GM18505 (cell line): ENCODE measurements around the gene CD40.

ENCODE experiments used
- ATAC-seq: cut with Tn5 transposase; IDR thresholded peaks from one replicate; pipeline ENCODE4 v1.9.1; 2021; ENCODE audit not compliant: unreplicated experiment
- POLR2A ChIP-seq: IDR thresholded peaks from 4 replicates; pipeline ENCODE4 v1.6.1; 2011; ENCODE audit warnings: borderline replicate concordance; ENCODE audit not compliant: insufficient read depth, insufficient read length; ENCODE audit errors: extremely low read depth

CD40 gene

GRCh38 chr20:46117704-46118467, at the start of gene CD40:
CD40 (plus strand) TSS chr20:46118314; CDS start chr20:46118344, 30 bp downstream.
- ATAC-seq, result peak; percentile 66
- TF ChIP-seq POLR2A, result peak; percentile 96

DNA sequence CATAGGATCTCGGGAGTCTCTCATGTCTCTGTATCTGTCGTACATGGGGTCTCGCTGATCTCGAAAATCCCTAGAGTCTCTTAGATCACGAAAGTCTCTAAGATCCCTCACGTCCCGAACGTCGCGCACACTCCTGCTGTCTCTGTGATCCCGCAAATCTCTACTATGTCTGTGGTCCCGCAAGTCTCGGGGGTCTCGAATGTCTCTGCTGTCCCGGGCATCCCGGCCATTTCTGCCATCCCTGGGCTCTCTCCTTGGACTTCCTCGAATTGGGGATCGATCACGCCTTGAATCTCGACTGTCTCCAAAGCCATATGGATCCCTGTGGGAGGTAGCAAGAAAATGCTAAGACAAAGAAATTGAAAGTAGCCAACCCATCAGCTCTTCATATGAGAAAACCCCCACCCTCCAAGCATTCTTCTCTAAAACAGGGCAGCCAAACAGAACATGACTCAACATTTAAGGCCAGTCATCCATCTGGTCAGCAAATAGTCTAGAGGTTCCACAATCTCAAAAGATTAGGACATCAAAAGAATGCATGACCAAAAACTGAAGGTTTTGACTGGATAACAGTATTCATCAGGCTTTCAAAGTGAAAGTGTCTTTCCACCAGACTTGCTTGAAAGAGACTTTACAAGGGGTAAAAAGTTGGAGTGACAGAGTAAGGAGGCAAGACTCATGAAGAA, 47.8 kb upstream of the CD40 start:
- no peak for ATAC-seq
- no peak for TF ChIP-seq POLR2A

DNA sequence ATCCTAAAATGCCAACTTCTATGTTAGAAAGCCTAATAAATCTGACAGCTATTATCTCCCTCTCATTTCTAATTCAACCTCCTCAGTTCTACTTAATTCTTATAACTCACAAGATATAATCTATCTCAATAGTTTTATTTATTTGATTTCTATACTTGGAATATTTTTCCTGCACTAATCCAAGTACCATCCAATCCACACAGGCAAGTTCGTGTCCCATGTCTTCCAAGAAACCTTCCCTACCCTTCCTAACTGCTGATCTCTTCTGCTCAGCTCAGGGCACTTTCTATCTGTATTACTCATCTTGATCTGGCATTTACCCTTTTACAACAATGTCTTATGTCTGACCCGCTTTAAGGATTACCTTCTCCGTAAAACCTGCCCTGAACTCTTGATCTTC, 46.5 kb upstream of the CD40 start:
- no peak for ATAC-seq
- no peak for TF ChIP-seq POLR2A

GRCh38 chr20:46073024-46073423, 45.1 kb upstream of the CD40 start:
- no peak for ATAC-seq
- TF ChIP-seq POLR2A, result no peak

GRCh38 chr20:46073443-46073842, 44.7 kb upstream of the CD40 start:
- TF ChIP-seq POLR2A, result no peak
- ATAC-seq, result no peak

DNA sequence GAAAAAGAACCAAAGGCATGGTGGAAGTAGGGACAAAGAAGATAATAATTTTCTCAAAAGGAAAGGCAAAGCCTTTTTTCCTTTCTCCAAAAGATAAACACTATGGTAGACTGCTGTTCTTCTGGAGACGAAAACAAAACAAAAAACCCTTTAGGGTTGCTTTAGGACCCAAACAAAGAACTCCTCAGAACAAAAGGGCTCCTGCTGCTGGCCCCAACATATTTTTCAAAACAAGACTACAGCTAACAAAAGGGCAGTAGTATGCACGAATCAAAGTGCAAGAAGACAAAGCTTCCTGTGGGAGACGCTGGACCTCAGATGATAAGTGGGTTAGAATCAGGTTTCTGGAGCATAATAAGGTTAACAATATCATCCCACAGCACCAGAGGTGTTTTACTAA, 44.1 kb upstream of the CD40 start:
- no peak for ATAC-seq
- TF ChIP-seq POLR2A, result no peak

GRCh38 chr20:46076806-46077205, 41.3 kb upstream of the CD40 start:
- no peak for ATAC-seq
- no peak for TF ChIP-seq POLR2A

- no peak for ATAC-seq
- TF ChIP-seq POLR2A, result no peak
Measured at GRCh38 chr20:46077642-46078305, 40.3 kb upstream of the CD40 start.

- TF ChIP-seq POLR2A, result no peak
- ATAC-seq, result no peak
Measured at GRCh38 chr20:46078954-46079353, 39.2 kb upstream of the CD40 start.

DNA sequence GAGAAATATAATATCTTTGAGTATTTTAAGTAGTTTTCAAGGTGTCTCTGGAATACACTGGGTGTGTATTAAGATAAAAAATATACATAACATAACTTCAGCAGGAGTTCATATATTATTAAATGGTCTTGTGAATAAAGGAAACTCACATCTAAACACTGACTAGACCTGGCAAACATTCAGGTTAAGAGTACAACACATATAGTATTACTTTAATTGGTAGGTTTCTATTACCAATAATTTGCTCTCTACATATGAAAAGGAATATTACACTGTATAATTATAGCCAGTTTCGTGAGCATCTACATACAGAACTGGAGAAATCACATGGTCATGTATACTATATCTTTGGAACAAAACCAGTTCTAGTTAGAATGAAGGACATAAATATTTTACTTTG, 37.0 kb upstream of the CD40 start:
- no peak for ATAC-seq
- no peak for TF ChIP-seq POLR2A

DNA sequence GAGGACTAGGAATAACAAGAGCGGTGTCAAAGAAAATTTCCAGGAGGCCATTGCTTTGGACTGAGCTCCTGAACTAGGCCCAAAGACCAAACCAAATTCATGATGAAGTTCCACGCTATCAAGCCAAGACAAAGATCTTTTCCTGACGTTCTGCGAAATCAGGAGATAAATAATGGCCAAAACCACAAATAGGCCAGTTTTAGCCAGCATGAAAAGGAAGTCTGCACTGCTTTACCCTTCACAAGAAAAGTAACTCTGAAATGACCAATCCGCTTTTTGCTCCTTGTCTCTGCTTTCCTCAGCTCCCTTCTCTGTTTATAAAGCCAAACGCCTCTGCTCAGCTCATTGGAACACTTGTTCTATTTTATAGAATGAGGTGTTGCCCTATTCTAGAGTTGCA, 35.0 kb upstream of the CD40 start:
- no peak for TF ChIP-seq POLR2A
- ATAC-seq, result no peak

- no peak for ATAC-seq
- TF ChIP-seq POLR2A, result no peak
Measured at GRCh38 chr20:46083531-46084061, 34.5 kb upstream of the CD40 start.

- TF ChIP-seq POLR2A, result no peak
- ATAC-seq, result no peak
Measured at GRCh38 chr20:46084805-46085178, 33.3 kb upstream of the CD40 start.
